SK-N-SH (cell line): ENCODE results near the gene KCNMB1.

ENCODE experiments used
- EZH2phosphoT487 ChIP-seq: fragments of 200-600 bp; sonication (generic); IDR thresholded peaks from 2 replicates; pipeline ENCODE4 v1.6.1; 2017; ENCODE audit warnings: low read depth, mixed run types, mild to moderate bottlenecking, antibody characterized with exemption, moderate library complexity, borderline replicate concordance
- FOXM1 ChIP-seq: IDR thresholded peaks from 2 replicates; pipeline ENCODE4 v1.4.0; 2012; ENCODE audit warnings: low read depth, mild to moderate bottlenecking
- GABPA ChIP-seq: IDR thresholded peaks from 2 replicates; pipeline ENCODE4 v1.4.0; 2012; ENCODE audit warnings: low read depth, mild to moderate bottlenecking
- JUND ChIP-seq: IDR thresholded peaks from 2 replicates; pipeline ENCODE4 v1.4.0; 2012
- NRF1 ChIP-seq: IDR thresholded peaks from 2 replicates; pipeline ENCODE4 v1.6.1; 2012; ENCODE audit warnings: low read depth, mild to moderate bottlenecking, low read length
- REST ChIP-seq: IDR thresholded peaks from 2 replicates; pipeline ENCODE4 v1.6.1; 2012; ENCODE audit warnings: mild to moderate bottlenecking, low read depth, low read length, moderate library complexity
- USF2 ChIP-seq: fragments of 150-350 bp; IDR thresholded peaks from 2 replicates; pipeline ENCODE4 v1.6.1; 2017; ENCODE audit warnings: antibody characterized with exemption, low read length, low read depth, borderline replicate concordance
- YY1 ChIP-seq: IDR thresholded peaks from 2 replicates; pipeline ENCODE4 v1.4.0; 2012; ENCODE audit warnings: low read depth, mild to moderate bottlenecking
- TF ChIP-seq, protein P1 (sequence below): fragments of 200-600 bp; sonication (generic); IDR thresholded peaks from 2 replicates; pipeline ENCODE4 v1.6.1; 2017; ENCODE audit warnings: antibody characterized with exemption, mild to moderate bottlenecking, moderate library complexity
- TF ChIP-seq, protein P2 (sequence below): IDR thresholded peaks from 2 replicates; pipeline ENCODE4 v1.4.0; 2012; ENCODE audit warnings: low read depth

DNA sequence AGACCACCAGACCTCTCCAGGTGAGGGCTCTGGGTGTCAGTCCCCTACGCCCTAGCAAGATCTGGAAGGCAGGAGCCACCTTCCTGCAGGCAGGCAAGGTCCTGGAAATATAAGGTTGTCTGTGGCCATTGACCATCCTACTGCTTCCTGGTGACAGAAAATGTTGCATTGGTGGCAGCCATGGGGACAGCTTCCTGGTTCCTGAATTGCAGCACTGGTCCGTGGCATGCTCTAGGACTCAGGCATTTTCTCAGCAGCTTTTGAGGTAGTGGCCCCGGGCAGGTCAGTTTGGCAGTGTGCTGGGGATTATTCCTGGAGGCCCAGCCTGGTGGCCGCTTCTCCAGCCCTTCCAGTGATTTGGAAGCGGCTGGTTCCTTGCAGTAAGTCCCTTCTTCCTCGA lies 36.6 kb upstream of the KCNMB1 start:
- TF ChIP-seq YY1, result no peak
- TF ChIP-seq JUND, result no peak
- TF ChIP-seq, protein P1, sequence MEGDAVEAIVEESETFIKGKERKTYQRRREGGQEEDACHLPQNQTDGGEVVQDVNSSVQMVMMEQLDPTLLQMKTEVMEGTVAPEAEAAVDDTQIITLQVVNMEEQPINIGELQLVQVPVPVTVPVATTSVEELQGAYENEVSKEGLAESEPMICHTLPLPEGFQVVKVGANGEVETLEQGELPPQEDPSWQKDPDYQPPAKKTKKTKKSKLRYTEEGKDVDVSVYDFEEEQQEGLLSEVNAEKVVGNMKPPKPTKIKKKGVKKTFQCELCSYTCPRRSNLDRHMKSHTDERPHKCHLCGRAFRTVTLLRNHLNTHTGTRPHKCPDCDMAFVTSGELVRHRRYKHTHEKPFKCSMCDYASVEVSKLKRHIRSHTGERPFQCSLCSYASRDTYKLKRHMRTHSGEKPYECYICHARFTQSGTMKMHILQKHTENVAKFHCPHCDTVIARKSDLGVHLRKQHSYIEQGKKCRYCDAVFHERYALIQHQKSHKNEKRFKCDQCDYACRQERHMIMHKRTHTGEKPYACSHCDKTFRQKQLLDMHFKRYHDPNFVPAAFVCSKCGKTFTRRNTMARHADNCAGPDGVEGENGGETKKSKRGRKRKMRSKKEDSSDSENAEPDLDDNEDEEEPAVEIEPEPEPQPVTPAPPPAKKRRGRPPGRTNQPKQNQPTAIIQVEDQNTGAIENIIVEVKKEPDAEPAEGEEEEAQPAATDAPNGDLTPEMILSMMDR, result no peak
- no peak for TF ChIP-seq REST
- TF ChIP-seq EZH2phosphoT487, result no peak
- no peak for TF ChIP-seq GABPA
- TF ChIP-seq FOXM1, result no peak
- no peak for TF ChIP-seq USF2
- TF ChIP-seq, protein P2, sequence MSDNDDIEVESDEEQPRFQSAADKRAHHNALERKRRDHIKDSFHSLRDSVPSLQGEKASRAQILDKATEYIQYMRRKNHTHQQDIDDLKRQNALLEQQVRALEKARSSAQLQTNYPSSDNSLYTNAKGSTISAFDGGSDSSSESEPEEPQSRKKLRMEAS, result no peak
- TF ChIP-seq NRF1, result no peak
